HL-60/S4 treated with phorbol 12-myristate 13-acetate at 8.2 ng/mL for 4 days and 3 days (cell line): ENCODE results near the gene VAPA.

Experiments used
- in situ Hi-C: fragments of 300-500 bp; cut with MboI; formaldehyde crosslinking; loops from 2 replicates; pipeline ENCODE4 v1.15.0; 2022; ENCODE audit warnings: low sequenced_read_pairs

VAPA gene

GRCh38 chr18:9912285-9912684 is 1.5 kb upstream of the VAPA start:
- in situ Hi-C loops = loop anchor here (25.0 kb wide), 1 partner anchor 100 kb away; no protein-coding TSS in a partner anchor

DNA sequence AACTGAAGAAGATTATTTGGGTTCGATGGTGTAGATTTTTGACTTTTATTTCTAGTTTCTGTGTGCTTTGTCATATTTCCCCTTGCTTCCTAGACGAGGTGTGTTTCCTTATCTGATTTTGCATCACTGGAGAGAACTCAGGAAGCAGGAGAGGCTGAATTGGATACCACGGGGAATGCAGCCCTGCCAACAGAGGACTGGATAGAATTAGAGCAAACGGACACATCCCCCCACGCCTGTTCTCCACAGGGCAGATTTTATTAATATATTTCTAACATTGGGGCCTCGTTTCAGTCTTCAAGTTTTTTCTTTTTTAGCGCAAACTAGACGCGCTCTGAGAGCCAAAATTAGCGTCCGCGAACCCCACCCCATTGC is 678 bp upstream of the VAPA start:
- in situ Hi-C loops = loop anchor here (25.0 kb wide), 1 partner anchor 101 kb away; no protein-coding TSS in a partner anchor

- in situ Hi-C loops = loop anchor here (25.0 kb wide), 1 partner anchor 102 kb away; no protein-coding TSS in a partner anchor
Measured at GRCh38 chr18:9914334-9914583, 443 bp downstream of the VAPA start.

- in situ Hi-C loops = loop anchor here (25.0 kb wide), 1 partner anchor 102 kb away; no protein-coding TSS in a partner anchor
Measured at GRCh38 chr18:9914584-9915290, 921 bp downstream of the VAPA start.

GRCh38 chr18:9915291-9916076 is 1.7 kb downstream of the VAPA start:
- in situ Hi-C loops = loop anchor here (25.0 kb wide), 1 partner anchor 103 kb away; no protein-coding TSS in a partner anchor

- in situ Hi-C loops = loop anchor here (25.0 kb wide), 1 partner anchor 104 kb away; no protein-coding TSS in a partner anchor
Measured at GRCh38 chr18:9916077-9916639, 2.3 kb downstream of the VAPA start.

DNA sequence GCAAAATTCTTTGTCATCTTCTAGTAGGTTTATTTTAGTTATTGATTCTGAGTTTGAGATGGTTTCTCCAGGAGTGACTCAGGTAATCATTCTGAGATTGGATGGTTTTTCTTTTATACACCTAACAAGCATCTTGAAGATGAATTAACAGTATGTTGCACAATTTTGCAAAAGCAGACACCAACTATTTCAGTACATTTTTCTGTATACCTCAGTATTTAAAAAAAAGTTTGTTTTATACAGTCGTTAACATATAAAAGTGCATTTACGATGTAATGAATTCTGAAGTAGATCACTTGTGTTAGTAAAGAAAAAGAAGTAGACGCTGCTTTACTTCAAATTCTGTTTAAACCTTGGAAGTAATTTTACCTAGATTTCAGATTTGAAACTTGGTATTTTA is 3.0 kb downstream of the VAPA start:
- in situ Hi-C loops = loop anchor here (25.0 kb wide), 1 partner anchor 105 kb away; no protein-coding TSS in a partner anchor

DNA sequence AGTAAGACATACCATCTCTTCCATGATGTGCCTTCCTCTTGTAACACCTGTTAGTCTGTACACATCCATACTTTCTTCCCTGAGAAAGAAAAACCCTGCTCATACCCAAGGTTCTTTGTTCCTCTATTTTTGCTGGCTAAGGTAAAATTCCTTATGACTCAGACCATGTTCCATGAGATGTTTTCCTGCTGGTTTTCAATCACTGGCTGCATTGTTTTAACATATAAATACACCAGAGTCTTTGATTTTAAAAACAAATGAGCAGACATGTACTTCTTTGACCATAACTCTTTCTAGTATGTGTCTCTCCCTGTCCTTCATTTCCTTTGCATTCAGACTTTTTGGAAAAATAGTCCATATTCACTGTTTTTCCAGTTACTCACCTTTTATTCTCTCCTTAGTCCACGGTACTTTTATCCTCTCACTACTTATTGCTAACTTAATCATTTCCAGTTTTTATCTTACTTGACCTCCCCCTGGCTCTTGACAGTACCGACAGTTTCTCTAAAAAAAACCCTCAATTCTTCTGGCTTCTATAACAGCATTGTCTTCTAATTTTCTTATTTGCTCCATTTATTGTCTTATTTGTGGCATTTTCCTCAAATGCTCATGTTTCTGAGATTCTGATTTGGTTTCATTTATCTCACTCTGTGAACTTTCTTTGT is 4.3 kb downstream of the VAPA start:
- in situ Hi-C loops = loop anchor here (25.0 kb wide), 1 partner anchor 106 kb away; no protein-coding TSS in a partner anchor

DNA sequence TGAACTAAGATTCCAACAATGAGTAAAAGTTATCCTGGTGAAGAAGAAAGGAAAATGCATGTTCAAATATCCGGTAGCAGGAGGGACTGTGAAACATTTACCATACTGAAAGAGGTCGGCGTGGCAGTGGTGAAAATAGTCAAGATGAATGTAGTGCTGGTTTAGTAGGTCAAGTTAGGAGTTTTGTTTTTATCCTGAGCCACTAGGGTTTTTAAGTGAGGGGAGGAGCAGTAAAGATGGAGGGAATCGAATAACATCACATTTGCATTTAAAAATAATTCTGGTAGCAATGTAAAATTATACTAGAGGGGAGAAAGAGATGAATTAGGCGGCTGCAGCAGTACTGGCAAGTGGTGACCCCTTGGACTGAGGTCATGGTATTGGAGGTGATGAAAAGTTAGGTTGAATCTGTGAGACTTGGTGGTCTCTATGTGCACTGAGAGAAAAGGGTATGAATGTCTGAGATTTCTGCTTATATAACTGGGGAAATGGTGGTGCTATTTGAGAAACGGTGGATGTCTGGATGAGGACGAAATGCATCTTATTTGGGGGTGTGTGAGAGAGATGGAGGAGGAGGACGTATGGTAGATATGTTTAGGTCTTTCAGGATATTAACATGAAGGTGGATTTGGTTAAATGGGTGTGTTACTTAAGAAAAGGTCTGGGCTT is 5.9 kb downstream of the VAPA start:
- in situ Hi-C loops = loop anchor here (25.0 kb wide), 1 partner anchor 107 kb away; no protein-coding TSS in a partner anchor

DNA sequence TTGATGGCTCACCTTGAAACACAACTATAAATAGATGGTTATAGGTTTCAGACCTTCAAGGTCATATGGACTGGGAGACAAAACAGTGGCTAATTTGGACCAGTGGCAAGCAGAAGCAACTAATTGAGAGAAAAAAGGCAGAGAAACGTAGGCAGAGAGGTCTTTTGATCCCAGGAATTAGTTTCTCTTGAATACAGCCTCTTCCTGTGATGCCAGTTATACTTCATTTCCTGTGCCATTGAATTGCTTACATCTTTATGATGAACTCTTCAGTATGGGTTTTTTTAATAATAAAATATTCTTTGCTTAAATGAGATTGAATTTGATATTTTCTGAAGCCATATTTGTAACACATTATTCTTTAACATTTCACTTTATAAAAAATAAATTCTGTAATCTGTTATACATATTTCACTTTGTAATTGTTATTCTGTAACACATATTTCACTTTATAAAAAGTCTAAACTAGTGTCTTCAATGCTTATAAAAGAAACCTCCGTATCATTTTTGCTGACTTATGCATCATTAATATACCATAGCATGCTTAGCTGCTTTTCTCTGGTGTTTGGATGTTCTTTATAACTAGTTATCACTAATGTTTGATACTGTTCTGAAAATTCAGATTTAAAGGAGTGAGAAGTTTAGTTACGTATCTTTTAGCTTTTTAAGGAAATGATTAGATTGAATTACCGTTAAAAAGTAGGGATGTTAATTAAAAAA is 8.9 kb downstream of the VAPA start:
- in situ Hi-C loops = loop anchor here (25.0 kb wide), 1 partner anchor 110 kb away; no protein-coding TSS in a partner anchor

GRCh38 chr18:9924371-9924943 is 10.6 kb downstream of the VAPA start:
- in situ Hi-C loops = loop anchor here (25.0 kb wide), 1 partner anchor 112 kb away; no protein-coding TSS in a partner anchor

DNA sequence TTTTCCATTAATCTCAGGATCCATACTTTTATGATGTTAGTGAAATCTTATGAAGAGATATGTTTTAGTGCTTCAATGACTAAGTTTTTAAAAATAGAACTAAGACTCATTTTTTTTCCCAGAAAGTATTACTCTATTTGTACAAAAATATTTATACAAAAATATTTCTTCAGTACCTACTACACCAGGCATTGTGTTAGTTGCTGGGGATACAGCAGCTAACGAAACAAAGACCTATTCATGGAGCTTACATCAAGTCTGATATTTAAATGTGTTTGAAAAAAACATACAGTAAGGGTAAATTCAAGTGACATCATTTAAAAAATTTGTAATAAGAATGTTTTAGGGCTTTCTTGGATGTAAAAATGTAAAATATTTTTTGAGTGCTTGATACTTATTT is 11.6 kb downstream of the VAPA start:
- in situ Hi-C loops = loop anchor here (25.0 kb wide), 1 partner anchor 338 kb away; no protein-coding TSS in a partner anchor

DNA sequence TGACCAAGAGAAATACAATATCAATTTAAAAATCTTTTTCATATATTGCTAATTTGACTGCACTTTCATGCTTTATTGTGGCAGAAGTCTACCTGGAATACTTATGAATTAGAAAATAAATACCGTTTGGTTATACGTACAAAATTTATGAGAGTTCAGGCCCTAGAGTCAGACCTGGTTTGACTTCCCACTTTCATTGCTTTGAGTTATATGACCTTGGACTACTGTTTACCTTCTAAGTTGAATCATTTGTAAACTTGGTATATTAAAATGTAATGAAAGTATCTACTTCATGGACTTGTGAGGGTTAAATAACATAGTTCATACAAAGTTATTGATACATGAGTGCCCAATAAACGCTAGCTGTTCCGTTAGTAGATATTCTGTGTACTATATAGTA is 12.0 kb downstream of the VAPA start:
- in situ Hi-C loops = loop anchor here (25.0 kb wide), 1 partner anchor 338 kb away; no protein-coding TSS in a partner anchor

DNA sequence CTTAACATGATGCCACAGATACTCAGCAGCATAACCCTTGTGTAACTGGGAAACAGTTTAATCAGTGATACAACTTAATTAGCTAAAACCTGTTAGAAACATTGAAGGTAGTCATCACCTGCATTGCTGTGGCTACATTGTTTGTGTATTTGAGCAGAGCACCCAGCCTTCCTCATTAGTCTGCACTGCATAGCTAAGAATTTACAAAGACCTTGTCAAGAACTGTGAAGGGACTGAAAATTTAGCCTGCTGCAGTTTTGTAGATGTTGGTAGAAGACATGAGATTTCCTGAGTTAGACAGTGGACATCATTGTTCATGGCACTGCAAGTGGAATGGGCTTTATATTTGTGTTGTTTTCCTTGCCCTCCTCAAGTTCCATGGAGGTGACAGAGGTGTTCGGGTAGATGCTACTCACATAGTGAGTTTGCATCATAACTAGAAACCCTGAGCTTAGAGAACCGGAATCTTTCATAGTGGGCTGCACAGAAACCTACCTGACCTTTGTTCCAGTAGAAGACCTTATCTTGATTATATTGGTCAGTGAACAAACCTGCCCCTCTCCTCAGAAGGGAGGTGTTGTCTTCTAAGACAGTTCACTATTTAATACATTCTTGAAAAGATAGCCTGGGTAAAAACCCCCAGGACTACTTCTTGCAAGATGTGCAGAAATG is 12.5 kb downstream of the VAPA start:
- in situ Hi-C loops = loop anchor here (25.0 kb wide), 1 partner anchor 339 kb away; no protein-coding TSS in a partner anchor

DNA sequence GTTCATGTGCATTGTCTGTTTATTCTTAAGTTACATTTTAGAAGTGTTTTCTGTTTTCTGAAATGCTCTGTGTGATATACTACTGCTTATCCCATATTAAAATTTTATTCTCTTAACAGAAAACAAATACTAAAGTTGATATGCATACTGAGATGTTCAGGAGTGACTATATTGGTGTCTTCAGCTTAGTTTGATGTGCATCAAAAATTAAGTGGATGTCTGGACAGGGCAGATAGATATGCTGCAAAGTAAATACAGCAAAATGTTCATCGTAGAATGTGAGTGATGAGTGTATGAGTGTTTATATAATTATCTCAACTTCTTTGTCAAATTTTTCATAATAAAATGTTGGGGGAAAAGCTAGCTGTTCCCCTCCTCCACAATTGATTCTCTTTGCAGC is 13.2 kb downstream of the VAPA start:
- in situ Hi-C loops = loop anchor here (25.0 kb wide), 1 partner anchor 340 kb away; no protein-coding TSS in a partner anchor

DNA sequence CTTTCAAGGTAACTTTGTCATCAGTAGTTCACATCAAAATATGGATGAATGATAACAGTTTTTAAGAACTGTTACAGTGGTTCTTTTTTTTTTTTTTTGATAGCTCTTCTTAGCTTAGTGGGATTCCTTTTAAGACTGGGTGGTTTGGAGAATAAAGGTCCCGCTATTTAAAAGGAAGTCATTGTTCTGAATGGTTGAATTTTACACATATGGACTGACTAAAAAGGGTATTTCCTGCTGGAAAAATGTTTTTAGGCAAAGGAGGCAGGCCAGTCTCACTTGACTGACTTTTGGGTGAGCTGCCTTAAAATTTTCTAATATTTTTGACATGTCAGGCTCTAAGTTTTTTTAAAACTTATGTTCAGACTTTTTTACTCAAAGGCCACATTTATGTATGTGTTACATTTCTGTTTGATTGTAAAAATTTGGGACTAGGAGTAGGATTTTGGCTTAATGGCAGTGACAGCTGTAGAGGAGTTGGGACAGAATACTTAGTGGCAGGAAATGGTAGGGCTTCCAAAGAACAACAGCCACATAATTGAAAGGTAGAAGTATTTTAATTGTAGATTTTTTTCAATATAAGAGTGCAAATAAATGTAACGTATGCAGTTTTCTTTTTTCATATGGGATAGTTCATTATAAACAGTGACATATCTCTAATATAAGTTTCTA is 13.7 kb downstream of the VAPA start:
- in situ Hi-C loops = loop anchor here (25.0 kb wide), 1 partner anchor 340 kb away; no protein-coding TSS in a partner anchor

GRCh38 chr18:9928646-9929259 is 14.9 kb downstream of the VAPA start:
- in situ Hi-C loops = loop anchor here (25.0 kb wide), 1 partner anchor 341 kb away; no protein-coding TSS in a partner anchor
